ENCODE results near the gene CCR6.

The CCR6 gene

GRCh38 chr6:167092672-167093339, 30.1 kb upstream of the CCR6 start:
- peak overlapping the region; percentile 21 to 92 (median 91) for H3K27ac Mint-ChIP-seq
- no peaks in the 10 kb centered on the region for H3K36me3 Mint-ChIP-seq (ENCODE audit: low read depth)
- peaks cover 13% of the 10 kb centered on the region for H3K9me3 Mint-ChIP-seq
- no peak overlapping the region for H3K4me3 Mint-ChIP-seq
- H3K4me1 Mint-ChIP-seq, result peaks cover 49% of the 10 kb centered on the region
- TF ChIP-seq CTCF (IDR thresholded peaks at IDR 0.05; ENCODE audit: unreplicated experiment in 3 of 3), result no peak
- H3K27me3 Mint-ChIP-seq (ENCODE audit: low read depth), result no peaks in the 10 kb centered on the region

DNA sequence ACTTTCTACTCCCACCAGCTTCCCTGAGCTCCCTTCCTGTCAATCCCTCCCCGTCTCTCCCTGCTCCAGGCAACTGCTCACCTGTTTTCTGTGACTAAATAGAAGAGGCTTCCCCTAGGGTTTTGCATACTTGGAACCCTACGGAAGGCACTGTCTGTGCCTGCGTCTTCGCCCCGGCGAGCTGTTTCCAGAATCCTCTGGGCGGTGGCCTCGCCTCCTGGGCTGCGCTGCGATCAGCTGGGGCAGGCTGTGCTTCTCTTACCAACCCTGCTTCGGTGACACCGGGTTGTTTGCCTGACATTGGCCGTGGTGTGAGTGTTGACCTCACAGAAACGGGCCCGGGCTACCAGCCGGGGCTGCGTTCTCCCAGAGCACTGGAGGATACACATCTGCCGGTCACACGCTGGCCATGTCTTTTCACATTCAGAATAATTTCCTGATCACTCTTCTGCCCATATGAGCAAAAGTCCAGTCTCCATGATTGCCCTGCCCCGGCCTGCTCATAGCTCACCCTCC, 29.4 kb upstream of the CCR6 start:
- no peaks in the 10 kb centered on the region for H3K36me3 Mint-ChIP-seq (ENCODE audit: low read depth)
- H3K27ac Mint-ChIP-seq, result peak overlapping the region in 1 of 3 experiments; percentile 92
- no peaks in the 10 kb centered on the region for H3K27me3 Mint-ChIP-seq (ENCODE audit: low read depth)
- no peak overlapping the region for H3K4me3 Mint-ChIP-seq
- peaks cover 49% of the 10 kb centered on the region for H3K4me1 Mint-ChIP-seq
- no peak for TF ChIP-seq CTCF (IDR thresholded peaks at IDR 0.05; ENCODE audit: unreplicated experiment in 3 of 3)
- peaks cover 9% of the 10 kb centered on the region for H3K9me3 Mint-ChIP-seq

DNA sequence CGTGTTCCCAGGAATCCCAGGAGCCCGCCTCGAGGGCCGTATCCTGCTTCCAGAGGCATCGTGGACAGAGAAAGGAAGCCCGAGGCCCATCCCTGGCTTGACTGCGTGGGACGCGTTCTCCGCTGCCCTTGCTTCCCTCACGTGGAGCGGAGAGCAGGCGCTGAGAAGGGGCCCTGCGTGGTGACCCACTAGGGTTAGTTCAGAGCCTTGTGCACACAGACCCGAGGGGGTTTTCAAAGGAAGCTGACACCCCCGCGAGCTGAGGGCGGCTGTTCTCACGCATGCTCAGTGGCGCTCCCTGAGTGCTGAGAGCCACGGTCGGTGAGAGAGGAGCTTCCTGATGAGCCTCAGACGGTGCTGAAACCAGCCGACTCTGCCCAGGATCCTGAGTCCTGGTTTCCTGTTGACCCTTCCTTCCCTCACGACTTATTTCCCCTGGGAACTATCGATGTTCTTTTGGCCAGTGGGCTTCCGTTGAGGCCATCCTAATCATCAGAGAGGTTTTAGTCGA, 28.9 kb upstream of the CCR6 start:
- Mint-ChIP-seq H3K27ac (peak overlapping the region; percentile 69 to 74 (median 73)), H3K27me3 (ENCODE audit: low read depth) (no peaks in the 10 kb centered on the region), H3K4me3 (peak overlapping the region in 1 of 3 experiments; percentile 55), H3K9me3 (peaks cover 9% of the 10 kb centered on the region), H3K4me1 (peaks cover 49% of the 10 kb centered on the region), H3K36me3 (ENCODE audit: low read depth) (no peaks in the 10 kb centered on the region)
- no peak for TF ChIP-seq CTCF (IDR thresholded peaks at IDR 0.05; ENCODE audit: unreplicated experiment in 3 of 3)

- TF ChIP-seq CTCF (IDR thresholded peaks at IDR 0.05; ENCODE audit: unreplicated experiment in 3 of 3), result no peak
- H3K4me3 Mint-ChIP-seq, result peak overlapping the region in 1 of 3 experiments; percentile 55
- H3K36me3 Mint-ChIP-seq (ENCODE audit: low read depth), result no peaks in the 10 kb centered on the region
- peaks cover 9% of the 10 kb centered on the region for H3K9me3 Mint-ChIP-seq
- H3K27ac Mint-ChIP-seq, result peak overlapping the region; percentile 69 to 74 (median 73)
- no peaks in the 10 kb centered on the region for H3K27me3 Mint-ChIP-seq (ENCODE audit: low read depth)
- H3K4me1 Mint-ChIP-seq, result peaks cover 49% of the 10 kb centered on the region
Observed at GRCh38 chr6:167094436-167094819, 28.5 kb upstream of the CCR6 start.

DNA sequence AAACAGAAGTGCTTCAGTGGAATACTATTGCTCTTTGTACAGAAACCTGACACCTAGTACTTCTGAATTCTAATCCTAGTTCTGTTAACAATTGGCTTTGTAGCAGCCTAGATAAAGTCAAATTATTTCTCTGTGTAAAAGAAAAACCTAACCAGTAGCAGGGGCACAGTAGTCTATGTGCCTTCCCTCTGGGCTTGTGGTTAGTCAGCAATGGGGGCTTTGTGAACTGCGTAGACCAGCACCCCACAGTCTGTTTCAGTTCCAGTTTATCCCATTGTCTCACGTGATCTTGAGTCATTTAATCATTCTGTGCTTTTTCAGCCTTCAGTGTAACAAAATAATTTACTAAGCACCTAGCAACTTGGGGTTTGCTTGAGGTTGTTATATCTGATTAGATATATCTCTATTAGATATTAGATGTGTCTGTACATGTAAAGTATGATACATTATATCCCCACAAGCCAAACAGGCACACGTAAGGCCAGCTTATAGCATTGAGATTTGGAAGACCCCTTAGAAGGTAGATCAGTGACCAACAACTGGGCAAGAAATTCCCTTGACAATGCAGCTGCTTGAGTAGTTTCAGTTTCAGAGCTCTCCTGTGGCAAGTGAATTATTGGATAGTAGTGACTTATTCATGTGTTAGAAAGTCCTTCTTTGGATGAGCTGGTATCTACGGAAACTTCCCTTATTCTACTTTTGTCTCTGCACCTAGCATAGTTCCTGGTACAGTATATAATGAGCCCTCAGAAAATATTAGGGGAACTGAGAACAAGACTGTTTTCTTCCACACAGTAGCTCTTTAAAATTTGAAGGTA, 27.9 kb upstream of the CCR6 start:
- Mint-ChIP-seq H3K4me1 (peaks cover 49% of the 10 kb centered on the region), H3K27me3 (ENCODE audit: low read depth) (no peaks in the 10 kb centered on the region), H3K36me3 (ENCODE audit: low read depth) (no peaks in the 10 kb centered on the region), H3K27ac (peak overlapping the region; percentile 69 to 74 (median 73)), H3K4me3 (no peak overlapping the region), H3K9me3 (peaks cover 7% of the 10 kb centered on the region)
- TF ChIP-seq CTCF (IDR thresholded peaks at IDR 0.05; ENCODE audit: unreplicated experiment in 3 of 3), result no peak
